ENCODE measurements around the gene PITPNB.

GRCh38 chr22:27882507-27883290 lies 36.4 kb downstream of the PITPNB start:
- TF ChIP-seq CTCF (IDR thresholded peaks at IDR 0.05) (no peak), POLR2A (IDR thresholded peaks at IDR 0.05) (no peak)

Data from breast epithelium (tissue), 3 donors.